ENCODE results near the gene COL24A1.
"Not testable (repeated sequence)": the region's sequence is repeated elsewhere in the genome, so short reads cannot be mapped to it uniquely, and the experiment has no call there.

The COL24A1 gene

GRCh38 chr1:85975912-85976371 lies 180.6 kb downstream of the COL24A1 start:
- no peak for DNase-seq

GRCh38 chr1:85962457-85962856 lies 194.1 kb downstream of the COL24A1 start:
- DNase-seq: no peak

- DNase-seq: no peak
Measured at GRCh38 chr1:85957760-85958159, 198.8 kb downstream of the COL24A1 start.

- DNase-seq: not testable (repeated sequence)
Measured at GRCh38 chr1:85955218-85955617, 201.4 kb downstream of the COL24A1 start.

GRCh38 chr1:85952460-85952859 lies 204.1 kb downstream of the COL24A1 start:
- no peak for DNase-seq

- no peak for DNase-seq
Measured at GRCh38 chr1:85947186-85947585, 209.4 kb downstream of the COL24A1 start.

- no peak for DNase-seq
Measured at GRCh38 chr1:85943945-85944344, 212.6 kb downstream of the COL24A1 start.

GRCh38 chr1:85943526-85943925 lies 213.0 kb downstream of the COL24A1 start:
- no peak for DNase-seq

GRCh38 chr1:85940656-85941306 lies 215.8 kb downstream of the COL24A1 start:
- DNase-seq: peak; percentile 4

- no peak for DNase-seq
Measured at GRCh38 chr1:85938829-85939228, 217.7 kb downstream of the COL24A1 start.

- DNase-seq: no peak
Measured at GRCh38 chr1:85936470-85936869, 220.1 kb downstream of the COL24A1 start.

- no peak for DNase-seq
Measured at GRCh38 chr1:85936057-85936456, 220.5 kb downstream of the COL24A1 start.

GRCh38 chr1:85935234-85935633 lies 221.3 kb downstream of the COL24A1 start:
- DNase-seq: no peak

GRCh38 chr1:85934516-85934915 lies 222.1 kb downstream of the COL24A1 start:
- no peak for DNase-seq

- DNase-seq: no peak
Measured at GRCh38 chr1:85933961-85934360, 222.6 kb downstream of the COL24A1 start.

GRCh38 chr1:85911742-85912141 lies 244.8 kb downstream of the COL24A1 start:
- DNase-seq: peak; percentile 1

GRCh38 chr1:85900921-85901320 lies 255.7 kb downstream of the COL24A1 start:
- no peak for DNase-seq

GRCh38 chr1:85898861-85899260 lies 257.7 kb downstream of the COL24A1 start:
- DNase-seq: no peak

- DNase-seq: peak; percentile 51
Measured at GRCh38 chr1:85894651-85895050, 261.9 kb downstream of the COL24A1 start.

- no peak for DNase-seq
Measured at GRCh38 chr1:85892366-85892765, 264.2 kb downstream of the COL24A1 start.

- DNase-seq: no peak
Measured at GRCh38 chr1:85889870-85890269, 266.7 kb downstream of the COL24A1 start.

GRCh38 chr1:85888921-85889320 lies 267.7 kb downstream of the COL24A1 start:
- no peak for DNase-seq

GRCh38 chr1:85884372-85885035 lies 272.1 kb downstream of the COL24A1 start:
- DNase-seq: peak; percentile 1

- DNase-seq: no peak
Measured at GRCh38 chr1:85867189-85867588, 289.4 kb downstream of the COL24A1 start.

GRCh38 chr1:85865213-85865612 lies 291.4 kb downstream of the COL24A1 start:
- DNase-seq: no peak
